GM18505 (cell line): ENCODE measurements around the gene OTOR.

Experiments
- ATAC-seq: cut with Tn5 transposase; IDR thresholded peaks from one replicate; pipeline ENCODE4 v1.9.1; 2021; ENCODE audit not compliant: unreplicated experiment
- POLR2A ChIP-seq: IDR thresholded peaks from 4 replicates; pipeline ENCODE4 v1.6.1; 2011; ENCODE audit warnings: borderline replicate concordance; ENCODE audit not compliant: insufficient read depth, insufficient read length; ENCODE audit errors: extremely low read depth

OTOR gene

GRCh38 chr20:16764560-16764959 is 16.4 kb downstream of the OTOR start:
- no peak for TF ChIP-seq POLR2A
- ATAC-seq: no peak

- TF ChIP-seq POLR2A: no peak
- no peak for ATAC-seq
Measured at GRCh38 chr20:16771213-16771612, 23.1 kb downstream of the OTOR start.

GRCh38 chr20:16775961-16776360 is 27.8 kb downstream of the OTOR start:
- no peak for TF ChIP-seq POLR2A
- ATAC-seq: no peak

- TF ChIP-seq POLR2A: no peak
- ATAC-seq: no peak
Measured at GRCh38 chr20:16777126-16777525, 29.0 kb downstream of the OTOR start.

- no peak for ATAC-seq
- TF ChIP-seq POLR2A: no peak
Measured at GRCh38 chr20:16778159-16778558, 30.0 kb downstream of the OTOR start.

GRCh38 chr20:16781496-16781895 is 33.3 kb downstream of the OTOR start:
- ATAC-seq: no peak
- TF ChIP-seq POLR2A: no peak

- ATAC-seq: no peak
- TF ChIP-seq POLR2A: no peak
Measured at GRCh38 chr20:16785226-16785625, 37.1 kb downstream of the OTOR start.
